T-cell (primary cell): Measurements from ENCODE around the gene MYH4. TPM values are rescaled to one million over a fixed set of nuclear protein-coding genes. Genes with fewer than 3 reads are reported as not detected.

ENCODE experiments used
- total RNA-seq, 35 experiments: library from RNA in 6 of 35; stranded (reverse) in 6 of 35; fragments of 120-200 nt in 1 of 35; gene quantifications; one replicate each; pipeline versions ENCODE4 v1.2.1 to v1.2.4 and lab custom pipeline; 2013 to 2026

The MYH4 gene
- total RNA-seq, 5 donors from 2014 or later (not counting 1 experiment from before 2014, with no cell fraction given) = not detected

Other genes starting within 250 kb of the MYH4 start
- not detected for gene MYH13, start 96.6 kb downstream of the MYH4 start, total RNA-seq
- gene MYH8, start 47.6 kb downstream of the MYH4 start, total RNA-seq = not detected
- gene MYH1, start 49.0 kb upstream of the MYH4 start, total RNA-seq = not detected
- gene MYH2, start 80.1 kb upstream of the MYH4 start, total RNA-seq = not detected
- 10 to 100 TPM in 3 of 5 donors, 1 to 10 TPM in 2; 6.6 to 12.1 (median 11.1) TPM for gene MYH3, start 187.8 kb upstream of the MYH4 start, total RNA-seq
- gene SCO1, start 228.0 kb upstream of the MYH4 start, total RNA-seq = 10 to 100 TPM; 15.7 to 33.3 (median 28.8) TPM
- gene ADPRM, start 228.0 kb upstream of the MYH4 start, total RNA-seq = 10 to 100 TPM; 22.0 to 46.5 (median 31.7) TPM